HTERT RPE-1 (cell line): Measurements from ENCODE around the gene CCBE1.

Source experiments
- in situ Hi-C: fragments of 300-500 bp; cut with MboI; formaldehyde crosslinking; loops from 4 replicates; pipeline ENCODE4 v1.14.3; 2020; ENCODE audit warnings: low sequenced_read_pairs

Gene CCBE1

GRCh38 chr18:59509481-59510442 is 187.5 kb downstream of the CCBE1 start:
- in situ Hi-C loops: no loop called here

GRCh38 chr18:59505356-59505755 is 191.9 kb downstream of the CCBE1 start:
- in situ Hi-C loops: no loop called here

- in situ Hi-C loops: no loop called here
Observed at GRCh38 chr18:59502274-59503175, 194.7 kb downstream of the CCBE1 start.

- in situ Hi-C loops: no loop called here
Observed at GRCh38 chr18:59501920-59502273, 195.3 kb downstream of the CCBE1 start.

- in situ Hi-C loops: no loop called here
Observed at GRCh38 chr18:59500765-59501164, 196.5 kb downstream of the CCBE1 start.

GRCh38 chr18:59498506-59499086 is 198.6 kb downstream of the CCBE1 start:
- in situ Hi-C loops: no loop called here

- in situ Hi-C loops: no loop called here
Observed at GRCh38 chr18:59492756-59493421, 204.3 kb downstream of the CCBE1 start.

GRCh38 chr18:59488899-59489298 is 208.3 kb downstream of the CCBE1 start:
- in situ Hi-C loops: no loop called here

GRCh38 chr18:59485382-59485781 is 211.8 kb downstream of the CCBE1 start:
- in situ Hi-C loops: no loop called here

GRCh38 chr18:59484561-59485328 is 212.5 kb downstream of the CCBE1 start:
- in situ Hi-C loops: no loop called here

- in situ Hi-C loops: no loop called here
Observed at GRCh38 chr18:59484131-59484530, 213.1 kb downstream of the CCBE1 start.

- in situ Hi-C loops: no loop called here
Observed at GRCh38 chr18:59481436-59481835, 215.8 kb downstream of the CCBE1 start.

GRCh38 chr18:59479776-59480175 is 217.4 kb downstream of the CCBE1 start:
- in situ Hi-C loops: no loop called here

GRCh38 chr18:59478591-59478990 is 218.6 kb downstream of the CCBE1 start:
- in situ Hi-C loops: no loop called here

GRCh38 chr18:59477849-59478248 is 219.4 kb downstream of the CCBE1 start:
- in situ Hi-C loops: no loop called here

GRCh38 chr18:59470561-59471121 is 226.6 kb downstream of the CCBE1 start:
- in situ Hi-C loops: no loop called here

- in situ Hi-C loops: no loop called here
Observed at GRCh38 chr18:59469463-59470180, 227.6 kb downstream of the CCBE1 start.

- in situ Hi-C loops: no loop called here
Observed at GRCh38 chr18:59468821-59469220, 228.4 kb downstream of the CCBE1 start.

- in situ Hi-C loops: no loop called here
Observed at GRCh38 chr18:59467497-59467896, 229.7 kb downstream of the CCBE1 start.
